Thoracic aorta (tissue), 2 donors: ENCODE results near the gene PAK4. TPM values are rescaled to one million over a fixed set of nuclear protein-coding genes. Genes with fewer than 3 reads are reported as not detected.
"Not testable (repeated sequence)": the region's sequence is repeated elsewhere in the genome, so short reads cannot be mapped to it uniquely, and the experiment has no call there.

ENCODE experiments used
- ATAC-seq: fragments of 150-250 bp; one replicate; pipeline ENCODE4 v1.8.0; 2017; ENCODE audit warnings: low read depth; ENCODE audit not compliant: insufficient number of reproducible peaks, low FRiP score
- DNase-seq: peaks from one replicate; pipeline ENCODE4 v3.0.0-alpha.2; 2020; ENCODE audit warnings: low spot score
- H3K27ac ChIP-seq, 2 donors: fragments of 200-600 bp; sonication (generic); 1 replicate in 1 of 2; 2 replicates in 1 of 2; pipeline ENCODE4 v1.5.1; 2016; ENCODE audit warnings: mild to moderate bottlenecking in 2 of 2, moderate library complexity in 2 of 2
- H3K27me3 ChIP-seq: fragments of 200-600 bp; sonication (generic); replicated peaks from 2 replicates; pipeline ENCODE4 v1.6.0; 2016; ENCODE audit warnings: mild to moderate bottlenecking; ENCODE audit not compliant: insufficient read depth
- H3K36me3 ChIP-seq: fragments of 200-600 bp; sonication (generic); one replicate; pipeline ENCODE4 v1.5.1; 2016
- H3K4me1 ChIP-seq, 2 donors: fragments of 200-600 bp; sonication (generic); 1 replicate in 1 of 2; 2 replicates in 1 of 2; pipeline versions ENCODE4 v1.5.1 to v1.6.0; 2016; ENCODE audit warnings: low read depth in 2 of 2, mild to moderate bottlenecking in 1 of 2; ENCODE audit not compliant: control insufficient read depth in 1 of 2
- H3K4me3 ChIP-seq: fragments of 200-600 bp; sonication (generic); 2 replicates; pipeline ENCODE4 v1.5.1; 2016; ENCODE audit warnings: mild to moderate bottlenecking
- H3K9me3 ChIP-seq: fragments of 200-600 bp; sonication (generic); 2 replicates; pipeline ENCODE4 v1.5.1; 2016
- CTCF ChIP-seq: fragments of 200-600 bp; sonication (generic); IDR thresholded peaks from one replicate; pipeline ENCODE4 v1.5.1; 2019; ENCODE audit warnings: antibody characterized with exemption
- total RNA-seq, 2 donors: library from RNA; depleted of rRNA; stranded (reverse); fragments of >200 nt; gene quantifications; one replicate each; pipeline versions ENCODE4 v1.1.0 to v1.2.3, GENCODE V29; 2016

PAK4 gene
- total RNA-seq, 2 donors from 2014 or later = 7.4 to 8.7 TPM

GRCh38 chr19:39112338-39112890, 13.2 kb upstream of the PAK4 start:
- Histone ChIP-seq H3K27ac (no peak overlapping the region), H3K36me3 (no peaks in the 10 kb centered on the region), H3K4me3 (no peak overlapping the region), H3K9me3 (no peaks in the 10 kb centered on the region), H3K27me3 (no peaks in the 10 kb centered on the region), H3K4me1 (no peaks in the 10 kb centered on the region)
- TF ChIP-seq CTCF = no peak
- DNase-seq = no peak
- ATAC-seq = no peak

DNA sequence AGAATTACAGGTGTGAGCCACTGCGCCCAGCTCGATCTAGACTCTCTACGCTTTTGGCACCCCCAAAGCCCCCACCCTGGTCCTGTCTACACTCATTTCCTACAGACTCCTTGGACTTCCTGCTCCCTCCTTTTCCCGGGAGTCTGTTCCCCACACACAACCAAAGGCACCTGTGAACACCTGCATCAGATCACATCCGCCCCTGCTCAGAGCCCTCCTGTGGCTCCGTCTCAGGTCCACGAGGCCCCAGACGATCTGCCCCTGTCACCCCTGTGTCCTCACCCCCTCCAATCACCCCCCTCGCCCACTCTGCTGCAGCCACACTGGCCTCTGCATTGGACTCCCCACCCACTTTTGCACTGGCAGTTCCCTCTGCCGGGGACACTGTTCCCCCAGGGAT, 12.4 kb upstream of the PAK4 start:
- Histone ChIP-seq H3K4me1 (no peaks in the 10 kb centered on the region), H3K27ac (no peak overlapping the region), H3K27me3 (no peaks in the 10 kb centered on the region), H3K4me3 (no peak overlapping the region), H3K36me3 (no peaks in the 10 kb centered on the region), H3K9me3 (no peaks in the 10 kb centered on the region)
- no peak for TF ChIP-seq CTCF
- DNase-seq (no peak), ATAC-seq (no peak)

- Histone ChIP-seq H3K4me1 (no peaks in the 10 kb centered on the region), H3K27ac (no peak overlapping the region), H3K36me3 (no peaks in the 10 kb centered on the region), H3K4me3 (no peak overlapping the region), H3K9me3 (no peaks in the 10 kb centered on the region), H3K27me3 (no peaks in the 10 kb centered on the region)
- ATAC-seq = no peak
- no peak for DNase-seq
- no peak for TF ChIP-seq CTCF
Measured at GRCh38 chr19:39115105-39115847, 10.3 kb upstream of the PAK4 start.

GRCh38 chr19:39117023-39117422, 8.6 kb upstream of the PAK4 start:
- ATAC-seq = not testable (repeated sequence)

DNA sequence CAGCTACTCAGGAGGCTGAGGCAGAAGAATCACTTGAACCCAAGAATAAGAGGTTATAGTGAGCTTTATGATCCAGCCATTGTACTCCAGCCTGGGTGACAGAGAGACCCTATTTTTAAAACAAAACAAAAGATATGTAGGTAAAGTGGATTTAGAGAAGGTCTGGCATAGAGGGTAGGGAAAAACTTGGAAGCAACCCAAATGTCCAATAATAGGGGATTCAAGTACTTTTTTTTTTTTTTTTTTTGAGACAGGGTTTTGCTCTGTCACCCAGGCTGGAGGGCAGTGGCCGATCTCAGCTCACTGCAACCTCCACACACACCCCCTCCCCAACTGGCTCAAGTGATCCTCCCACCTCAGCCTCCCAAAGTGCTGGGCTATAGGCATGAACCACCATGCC, 5.8 kb upstream of the PAK4 start:
- H3K4me3 ChIP-seq = no peak overlapping the region
- no peaks in the 10 kb centered on the region for H3K27me3 ChIP-seq
- no peak overlapping the region for H3K27ac ChIP-seq
- no peaks in the 10 kb centered on the region for H3K9me3 ChIP-seq
- DNase-seq = no peak
- no peak for TF ChIP-seq CTCF
- ATAC-seq = no peak
- no peaks in the 10 kb centered on the region for H3K36me3 ChIP-seq
- no peaks in the 10 kb centered on the region for H3K4me1 ChIP-seq

More at GRCh38 chr19:39117023-39117422, 8.6 kb upstream of the PAK4 start:
- H3K4me1 ChIP-seq, H3K4me3 ChIP-seq, H3K27ac ChIP-seq, H3K9me3 ChIP-seq, DNase-seq, H3K27me3 ChIP-seq, H3K36me3 ChIP-seq: not testable (repeated sequence)
